ENCODE results near the gene SMYD3.

DNA sequence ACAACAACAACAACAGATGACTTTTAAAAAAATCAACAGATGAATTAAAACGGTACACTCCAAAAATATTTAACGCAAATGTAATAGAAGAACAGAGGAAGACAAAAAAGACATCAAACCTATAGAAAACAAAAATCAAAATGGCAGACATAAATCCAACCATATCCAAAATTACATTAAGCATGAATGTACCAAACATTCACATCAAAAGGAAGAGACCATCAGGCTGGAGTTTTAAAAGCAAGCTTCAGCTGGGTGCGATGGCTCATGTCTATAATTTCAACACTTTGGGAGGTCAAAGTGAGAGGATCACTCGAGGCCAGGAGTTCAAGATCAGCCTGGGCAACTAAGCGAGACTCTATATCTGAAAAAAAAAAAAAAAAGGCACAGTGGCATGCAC lies 116.2 kb downstream of the SMYD3 start:
- no peak for TF ChIP-seq CTCF (IDR thresholded peaks at IDR 0.05; ENCODE audit: borderline replicate concordance, extremely low read depth, low read length, poor library complexity, severe bottlenecking)
- no peak for TF ChIP-seq EZH2 (IDR thresholded peaks at IDR 0.05; ENCODE audit: borderline replicate concordance, low read depth, low read length, severe bottlenecking)

Data from DND-41 (cell line).